Heart left ventricle (tissue), 16 donors: ENCODE results near the gene SACS. TPM values are rescaled to one million over a fixed set of nuclear protein-coding genes. Genes with fewer than 3 reads are reported as not detected.

ENCODE experiments used
- ATAC-seq, 4 donors: fragments of 200-7000 bp; cut with Tn5 transposase; one replicate each; pipeline ENCODE4 v1.9.1; 2020 to 2022; ENCODE audit warnings: moderate library complexity in 4 of 4, mild to moderate bottlenecking in 3 of 4, moderate number of reproducible peaks in 1 of 4
- DNase-seq, 5 donors: peaks; one replicate each; pipeline ENCODE4 v3.0.0-alpha.2; 2020
- H3K27ac ChIP-seq, 12 donors: fragments of 200-600 bp; sonication (generic) in 4 of 12; one replicate each; pipeline versions ENCODE4 v1.5.0 to v1.8.0; 2016 to 2022; ENCODE audit warnings: mild to moderate bottlenecking in 2 of 12
- H3K27me3 ChIP-seq, 9 donors: fragments of 200-600 bp; sonication (generic) in 2 of 9; one replicate each; pipeline versions ENCODE4 v1.5.1 to v1.8.0; 2016 to 2022; ENCODE audit warnings: mild to moderate bottlenecking in 3 of 9
- H3K36me3 ChIP-seq, 9 donors: fragments of 200-600 bp; sonication (generic) in 2 of 9; one replicate each; pipeline versions ENCODE4 v1.5.0 to v1.8.0; 2018 to 2022; ENCODE audit warnings: mild to moderate bottlenecking in 2 of 9
- H3K4me1 ChIP-seq, 12 donors: fragments of 200-600 bp; sonication (generic) in 4 of 12; one replicate each; pipeline versions ENCODE4 v1.5.0 to v1.8.0; 2016 to 2022; ENCODE audit warnings: mild to moderate bottlenecking in 3 of 12
- H3K4me3 ChIP-seq, 12 donors: fragments of 200-600 bp; sonication (generic) in 4 of 12; one replicate each; pipeline versions ENCODE4 v1.5.0 to v1.8.0; 2017 to 2022; ENCODE audit warnings: mild to moderate bottlenecking in 9 of 12, moderate library complexity in 4 of 12
- H3K9me3 ChIP-seq, 12 donors: fragments of 200-600 bp; sonication (generic) in 4 of 12; one replicate each; pipeline versions ENCODE4 v1.5.0 to v1.8.0; 2016 to 2022; ENCODE audit warnings: mild to moderate bottlenecking in 1 of 12
- CTCF ChIP-seq, 12 donors: fragments of 200-600 bp; sonication (generic) in 4 of 12; IDR thresholded peaks; one replicate each; pipeline versions ENCODE4 v1.5.0 to v1.8.0; 2018 to 2022; ENCODE audit warnings: antibody characterized with exemption in 12 of 12, mild to moderate bottlenecking in 5 of 12
- POLR2A ChIP-seq, 2 donors: fragments of 450-650 bp; IDR thresholded peaks; one replicate each; pipeline ENCODE4 v1.6.1; 2017; ENCODE audit warnings: antibody characterized with exemption in 2 of 2, mild to moderate bottlenecking in 2 of 2, moderate library complexity in 2 of 2
- WGBS, 4 donors: extraction: QIAGEN DNeasy Blood & Tissue Kit in 2 of 4; methylation state at CpG; one replicate each; pipeline versions ENCODE4 v1.1.5 to v1.1.7; 2013 to 2018; 5-methylcytosine and 5-hydroxymethylcytosine counted together
- intact Hi-C, 10 donors: fragments of 100-400 bp; cut with DNase I; formaldehyde crosslinking; loops; one replicate each; pipeline versions ENCODE4 v1.11.1 to v1.14.2; 2022
- polyA plus RNA-seq, 2 donors: library from polyadenylated mRNA; stranded (reverse); fragments of 200-250 nt; gene quantifications; one replicate each; pipeline ENCODE4 v1.2.3, GENCODE V29; 2013
- total RNA-seq, 9 donors: library from RNA; depleted of rRNA in 2 of 9; stranded (reverse); fragments of >200 nt in 2 of 9; fragmentation: NEBNext Ultra II Directional in 3 of 9; extraction: Animal tissue kit (Norgen Biotek cat#: 25700) in 3 of 9; gene quantifications; one replicate each; pipeline versions ENCODE4 v1.1.0 to v1.2.4, GENCODE V29; 2016 to 2023
- donor health status: ischemic (EF 13 %, LVEDD 7.1; RV severe dilation, severe dysfunction).
- donor health status: healthy with polysubstance abuse.
- donor health status: DM: no; HTN: yes; CAD: no.
- donor health status: DM: no; HTN: no; CAD: no.
- donor health status: ischemic (EF 25% LVEDD 6.9; RV normal size, moderate dysfunction).
- donor health status: ischemic (EF 25% LVEDD 5.7; RV mildly dilated, moderate dysfunction).
- donor health status: healthy.
- donor health status: DM: yes; HTN: yes; CAD: no.
- donor health status: ischemic (EF 35%, LVEDD 5.7; RV mildly dilated, moderate dysfunction).
- donor health status: nonischemic (EF 11% LVEDD 7.7; RV severe dilation, severe dysfunction).
- donor health status: DM: yes; HTN: yes; CAD: no.
- donor health status: PGD.
- donor health status: ischemic (EF 29% LVEDD 5.4; RV normal size, mild dysfunction).
- donor health status: nonischemic (EF 23%, LVEDD 6.1; RV moderate dilation, normal function).

Gene SACS
- total and polyA plus RNA-seq, 11 donors: 2.8 to 29.3 (median 19.7) TPM

GRCh38 chr13:23430664-23431063, 2.8 kb downstream of the SACS start:
- DNase-seq (no peak), ATAC-seq (no peak)
- 72 to 78% (median 76%) methylated on average over 5 of the region's 5 CpGs for WGBS, 4 donors
- Histone ChIP-seq H3K27ac (no peak overlapping the region), H3K27me3 (no peaks in the 10 kb centered on the region), H3K9me3 (no peaks in the 10 kb centered on the region), H3K36me3 (no peaks in the 10 kb centered on the region), H3K4me3 (no peak overlapping the region), H3K4me1 (peaks cover 0 to 35% (median 18%) of the 10 kb centered on the region in 12 donors)
- intact Hi-C loops: no loop called here
- TF ChIP-seq POLR2A (IDR thresholded peaks at IDR 0.05) (no peak), CTCF (IDR thresholded peaks at IDR 0.05) (no peak)

GRCh38 chr13:23427881-23428528, 5.5 kb downstream of the SACS start:
- Histone ChIP-seq H3K27ac (peak overlapping the region; percentile 3 to 78 (median 48)), H3K9me3 (no peaks in the 10 kb centered on the region), H3K4me3 (peak overlapping the region in 4 of 12 donors; percentile 8 to 31 (median 10)), H3K27me3 (no peaks in the 10 kb centered on the region), H3K36me3 (no peaks in the 10 kb centered on the region), H3K4me1 (peaks cover 0 to 32% (median 16%) of the 10 kb centered on the region in 12 donors)
- peak in 1 of 4 donors; percentile 45 for ATAC-seq
- DNase-seq: no peak
- intact Hi-C loops: no loop called here
- 72 to 78% (median 75%) methylated on average over 11 of the region's 11 CpGs for WGBS, 4 donors
- TF ChIP-seq CTCF (IDR thresholded peaks at IDR 0.05) (no peak), POLR2A (IDR thresholded peaks at IDR 0.05) (no peak)

GRCh38 chr13:23427342-23427843, 6.1 kb downstream of the SACS start:
- no peaks in the 10 kb centered on the region for H3K9me3 ChIP-seq
- DNase-seq (peak in 2 of 5 donors; percentile 38 to 44), ATAC-seq (peak; percentile 60 to 90 (median 78))
- no peaks in the 10 kb centered on the region for H3K27me3 ChIP-seq
- 28 to 46% (median 30%) methylated on average over 7 of the region's 7 CpGs for WGBS, 4 donors
- no peak for TF ChIP-seq CTCF (IDR thresholded peaks at IDR 0.05)
- TF ChIP-seq POLR2A (IDR thresholded peaks at IDR 0.05): no peak
- H3K4me1 ChIP-seq: peaks cover 0 to 26% (median 16%) of the 10 kb centered on the region in 12 donors
- no peaks in the 10 kb centered on the region for H3K36me3 ChIP-seq
- H3K27ac ChIP-seq: peak overlapping the region; percentile 3 to 78 (median 48)
- intact Hi-C loops: no loop called here
- H3K4me3 ChIP-seq: peak overlapping the region in 4 of 12 donors; percentile 8 to 31 (median 10)

GRCh38 chr13:23421596-23421995, 11.9 kb downstream of the SACS start:
- H3K27me3 ChIP-seq: no peaks in the 10 kb centered on the region
- TF ChIP-seq CTCF (IDR thresholded peaks at IDR 0.05): no peak
- no peak for TF ChIP-seq POLR2A (IDR thresholded peaks at IDR 0.05)
- H3K27ac ChIP-seq: no peak overlapping the region
- H3K4me1 ChIP-seq: peaks cover 0 to 1% (median 0%) of the 10 kb centered on the region in 12 donors
- intact Hi-C loops: no loop called here
- WGBS, 4 donors: 94 to 100% (median 96%) methylated on average over 2 to 5 of the region's 5 CpGs
- H3K36me3 ChIP-seq: no peaks in the 10 kb centered on the region
- H3K4me3 ChIP-seq: no peak overlapping the region
- DNase-seq (no peak), ATAC-seq (no peak)
- no peaks in the 10 kb centered on the region for H3K9me3 ChIP-seq
